GM23338 (cell line): ENCODE results near the gene TBX10.
A peak's percentile ranks its signal among the peaks of the same experiment; 100 is the strongest.

Source experiments
- CREB1 ChIP-seq: fragments of 250-450 bp; sonication (Bioruptor Pico); IDR thresholded peaks from 2 replicates; pipeline ENCODE4 v1.5.0; 2020; ENCODE audit warnings: low read depth, mild to moderate bottlenecking, moderate library complexity
- EZH2 ChIP-seq: fragments of 200-600 bp; sonication (generic); IDR thresholded peaks from one replicate; pipeline ENCODE4 v1.8.0; 2017; ENCODE audit warnings: antibody characterized with exemption, mild to moderate bottlenecking, low read depth; ENCODE audit not compliant: unreplicated experiment
- EZH2phosphoT487 ChIP-seq: fragments of 200-600 bp; sonication (generic); IDR thresholded peaks from one replicate; pipeline ENCODE4 v1.8.1; 2018; ENCODE audit warnings: antibody characterized with exemption; ENCODE audit not compliant: unreplicated experiment
- JUNB ChIP-seq: IDR thresholded peaks from one replicate; pipeline ENCODE4 v1.6.1; 2016; ENCODE audit warnings: antibody characterized with exemption; ENCODE audit not compliant: unreplicated experiment
- NANOG ChIP-seq: IDR thresholded peaks from 2 replicates; pipeline ENCODE4 v1.6.1; 2016; ENCODE audit warnings: antibody characterized with exemption, borderline replicate concordance
- POLR2AphosphoS5 ChIP-seq: IDR thresholded peaks from 2 replicates; pipeline ENCODE4 v1.6.1; 2016; ENCODE audit warnings: antibody characterized with exemption, low read depth
- STAT1 ChIP-seq: IDR thresholded peaks from one replicate; pipeline ENCODE4 v1.6.1; 2016; ENCODE audit warnings: antibody characterized with exemption; ENCODE audit not compliant: unreplicated experiment
- ZNF114 ChIP-seq: fragments of 250-450 bp; sonication (Bioruptor Pico); IDR thresholded peaks from 2 replicates; pipeline ENCODE4 v1.5.0; 2020; ENCODE audit warnings: mild to moderate bottlenecking, moderate library complexity
- ZNF331 ChIP-seq: fragments of 250-450 bp; sonication (Bioruptor Pico); IDR thresholded peaks from 2 replicates; pipeline ENCODE4 v1.5.0; 2020; ENCODE audit warnings: low read depth, mild to moderate bottlenecking, moderate library complexity
- ZNF462 ChIP-seq: fragments of 250-450 bp; sonication (Bioruptor Pico); IDR thresholded peaks from 2 replicates; pipeline ENCODE4 v1.5.0; 2020; ENCODE audit warnings: mild to moderate bottlenecking, moderate library complexity
- TF ChIP-seq, protein P1 (sequence below), 2 experiments: fragments of 200-600 bp in 1 of 2; sonication (generic) in 1 of 2; conservative IDR thresholded peaks; 2 replicates each; pipeline versions ENCODE4 v1.5.1 to v1.6.1; 2016 to 2017; ENCODE audit warnings: antibody characterized with exemption in 2 of 2, low read depth in 2 of 2, mild to moderate bottlenecking in 2 of 2, moderate library complexity in 1 of 2
- TF ChIP-seq, protein P2 (sequence below): IDR thresholded peaks from one replicate; pipeline ENCODE4 v1.6.1; 2018; ENCODE audit warnings: antibody characterized with exemption; ENCODE audit not compliant: unreplicated experiment
- TF ChIP-seq, protein P3 (sequence below): IDR thresholded peaks from 2 replicates; pipeline ENCODE4 v1.6.1; 2016; ENCODE audit warnings: antibody characterized with exemption

- TF ChIP-seq CREB1 (no peak), POLR2AphosphoS5 (no peak), ZNF331 (CRISPR knock-in tag) (no peak), EZH2 (no peak), NANOG (no peak), ZNF114 (no peak), EZH2phosphoT487 (no peak), JUNB (no peak), STAT1 (no peak), ZNF462 (CRISPR knock-in tag) (no peak)
- TF ChIP-seq, protein P1, sequence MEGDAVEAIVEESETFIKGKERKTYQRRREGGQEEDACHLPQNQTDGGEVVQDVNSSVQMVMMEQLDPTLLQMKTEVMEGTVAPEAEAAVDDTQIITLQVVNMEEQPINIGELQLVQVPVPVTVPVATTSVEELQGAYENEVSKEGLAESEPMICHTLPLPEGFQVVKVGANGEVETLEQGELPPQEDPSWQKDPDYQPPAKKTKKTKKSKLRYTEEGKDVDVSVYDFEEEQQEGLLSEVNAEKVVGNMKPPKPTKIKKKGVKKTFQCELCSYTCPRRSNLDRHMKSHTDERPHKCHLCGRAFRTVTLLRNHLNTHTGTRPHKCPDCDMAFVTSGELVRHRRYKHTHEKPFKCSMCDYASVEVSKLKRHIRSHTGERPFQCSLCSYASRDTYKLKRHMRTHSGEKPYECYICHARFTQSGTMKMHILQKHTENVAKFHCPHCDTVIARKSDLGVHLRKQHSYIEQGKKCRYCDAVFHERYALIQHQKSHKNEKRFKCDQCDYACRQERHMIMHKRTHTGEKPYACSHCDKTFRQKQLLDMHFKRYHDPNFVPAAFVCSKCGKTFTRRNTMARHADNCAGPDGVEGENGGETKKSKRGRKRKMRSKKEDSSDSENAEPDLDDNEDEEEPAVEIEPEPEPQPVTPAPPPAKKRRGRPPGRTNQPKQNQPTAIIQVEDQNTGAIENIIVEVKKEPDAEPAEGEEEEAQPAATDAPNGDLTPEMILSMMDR (conservative IDR thresholded peaks at IDR 0.05; ENCODE audit: low read depth in 2 of 2): peak; percentile 63 to 89
- TF ChIP-seq, protein P2, sequence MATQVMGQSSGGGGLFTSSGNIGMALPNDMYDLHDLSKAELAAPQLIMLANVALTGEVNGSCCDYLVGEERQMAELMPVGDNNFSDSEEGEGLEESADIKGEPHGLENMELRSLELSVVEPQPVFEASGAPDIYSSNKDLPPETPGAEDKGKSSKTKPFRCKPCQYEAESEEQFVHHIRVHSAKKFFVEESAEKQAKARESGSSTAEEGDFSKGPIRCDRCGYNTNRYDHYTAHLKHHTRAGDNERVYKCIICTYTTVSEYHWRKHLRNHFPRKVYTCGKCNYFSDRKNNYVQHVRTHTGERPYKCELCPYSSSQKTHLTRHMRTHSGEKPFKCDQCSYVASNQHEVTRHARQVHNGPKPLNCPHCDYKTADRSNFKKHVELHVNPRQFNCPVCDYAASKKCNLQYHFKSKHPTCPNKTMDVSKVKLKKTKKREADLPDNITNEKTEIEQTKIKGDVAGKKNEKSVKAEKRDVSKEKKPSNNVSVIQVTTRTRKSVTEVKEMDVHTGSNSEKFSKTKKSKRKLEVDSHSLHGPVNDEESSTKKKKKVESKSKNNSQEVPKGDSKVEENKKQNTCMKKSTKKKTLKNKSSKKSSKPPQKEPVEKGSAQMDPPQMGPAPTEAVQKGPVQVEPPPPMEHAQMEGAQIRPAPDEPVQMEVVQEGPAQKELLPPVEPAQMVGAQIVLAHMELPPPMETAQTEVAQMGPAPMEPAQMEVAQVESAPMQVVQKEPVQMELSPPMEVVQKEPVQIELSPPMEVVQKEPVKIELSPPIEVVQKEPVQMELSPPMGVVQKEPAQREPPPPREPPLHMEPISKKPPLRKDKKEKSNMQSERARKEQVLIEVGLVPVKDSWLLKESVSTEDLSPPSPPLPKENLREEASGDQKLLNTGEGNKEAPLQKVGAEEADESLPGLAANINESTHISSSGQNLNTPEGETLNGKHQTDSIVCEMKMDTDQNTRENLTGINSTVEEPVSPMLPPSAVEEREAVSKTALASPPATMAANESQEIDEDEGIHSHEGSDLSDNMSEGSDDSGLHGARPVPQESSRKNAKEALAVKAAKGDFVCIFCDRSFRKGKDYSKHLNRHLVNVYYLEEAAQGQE: no peak
- TF ChIP-seq, protein P3, sequence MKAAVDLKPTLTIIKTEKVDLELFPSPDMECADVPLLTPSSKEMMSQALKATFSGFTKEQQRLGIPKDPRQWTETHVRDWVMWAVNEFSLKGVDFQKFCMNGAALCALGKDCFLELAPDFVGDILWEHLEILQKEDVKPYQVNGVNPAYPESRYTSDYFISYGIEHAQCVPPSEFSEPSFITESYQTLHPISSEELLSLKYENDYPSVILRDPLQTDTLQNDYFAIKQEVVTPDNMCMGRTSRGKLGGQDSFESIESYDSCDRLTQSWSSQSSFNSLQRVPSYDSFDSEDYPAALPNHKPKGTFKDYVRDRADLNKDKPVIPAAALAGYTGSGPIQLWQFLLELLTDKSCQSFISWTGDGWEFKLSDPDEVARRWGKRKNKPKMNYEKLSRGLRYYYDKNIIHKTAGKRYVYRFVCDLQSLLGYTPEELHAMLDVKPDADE: no peak
Observed at GRCh38 chr11:67644042-67644441, 4.5 kb upstream of the TBX10 start.
